ENCODE results near the gene KCNC2.

DNA sequence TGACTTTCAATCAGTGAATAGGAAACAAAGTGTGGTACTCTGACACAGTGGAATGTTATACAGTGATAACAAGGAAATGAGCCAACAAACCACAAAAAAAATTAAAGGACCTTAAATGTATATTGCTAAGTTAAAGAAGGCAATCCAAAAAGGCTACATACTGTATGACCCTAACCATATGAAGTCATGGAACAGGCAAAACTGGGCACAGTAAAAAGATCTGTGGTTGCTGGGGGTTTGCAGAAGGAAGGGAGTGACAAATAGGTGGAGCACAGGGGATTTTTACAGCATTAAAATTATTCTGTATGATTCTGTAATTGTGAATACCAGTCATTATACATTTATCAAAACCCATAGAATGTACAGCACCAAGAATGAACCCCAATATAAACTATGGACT lies 112.6 kb downstream of the KCNC2 start:
- TF ChIP-seq POLR2A (IDR thresholded peaks at IDR 0.05; ENCODE audit: low read depth, low read length) (no peak), TAF1 (IDR thresholded peaks at IDR 0.05; ENCODE audit: borderline replicate concordance, low read depth, low read length) (no peak), POLR2AphosphoS5 (IDR thresholded peaks at IDR 0.05; ENCODE audit: low read depth, low read length) (no peak)

All from GM12892 (cell line).